Activated CD8-positive, alpha-beta T cell treated with anti-CD3 and anti-CD28 coated beads for 36 hours (primary cell): Measurements from ENCODE around the gene C1QTNF9B. TPM values are rescaled to one million over a fixed set of nuclear protein-coding genes. Genes with fewer than 3 reads are reported as not detected.

Experiments
- ATAC-seq: fragments of 200-7000 bp; cut with Tn5 transposase; one replicate; pipeline ENCODE4 v1.10.0; 2021; ENCODE audit warnings: mild to moderate bottlenecking, moderate library complexity
- CTCF ChIA-PET: fragments of 350-600 bp; sonication (Branson Sonifier 250); formaldehyde crosslinking; loops from one replicate; lab custom pipeline; 2021; ENCODE audit warnings: antibody characterized with exemption; lab: Charles Lee
- POLR2A ChIA-PET: fragments of 350-600 bp; sonication (Branson Sonifier 250); formaldehyde crosslinking; loops from one replicate; lab custom pipeline; 2021; ENCODE audit warnings: antibody characterized with exemption; lab: Charles Lee
- DNase-seq: peaks from one replicate; pipeline ENCODE4 v3.0.0-alpha.2; 2020
- H3K27ac Mint-ChIP-seq: one replicate; pipeline ENCODE4 v1.8.0; 2021; ENCODE audit warnings: mild to moderate bottlenecking, mixed read lengths
- H3K27me3 Mint-ChIP-seq: one replicate; pipeline ENCODE4 v1.8.0; 2021; ENCODE audit warnings: mixed read lengths
- H3K36me3 Mint-ChIP-seq: one replicate; pipeline ENCODE4 v1.8.0; 2021; ENCODE audit warnings: low read depth, mixed read lengths
- H3K4me1 Mint-ChIP-seq: one replicate; pipeline ENCODE4 v1.8.0; 2021; ENCODE audit warnings: low read depth, mixed read lengths
- H3K4me3 Mint-ChIP-seq: one replicate; pipeline ENCODE4 v1.8.0; 2021; ENCODE audit warnings: mild to moderate bottlenecking, moderate library complexity, mixed read lengths
- H3K9me3 Mint-ChIP-seq: one replicate; pipeline ENCODE4 v1.8.0; 2021; ENCODE audit warnings: mixed read lengths
- intact Hi-C: fragments of 100-400 bp; cut with micrococcal nuclease; formaldehyde crosslinking; loops from one replicate; pipeline ENCODE4 v1.10.0; 2022
- total RNA-seq, 2 experiments: library from RNA; stranded (reverse); gene quantifications; one replicate each; pipeline ENCODE4 v1.2.3, GENCODE V29; 2021
- TF ChIP-seq, protein P1 (sequence below): fragments of 200-600 bp; IDR thresholded peaks from one replicate; pipeline ENCODE4 v1.8.0; 2022; ENCODE audit warnings: antibody characterized with exemption, mild to moderate bottlenecking

The C1QTNF9B gene
- total RNA-seq, 2 experiments from 2014 or later: not detected

DNA sequence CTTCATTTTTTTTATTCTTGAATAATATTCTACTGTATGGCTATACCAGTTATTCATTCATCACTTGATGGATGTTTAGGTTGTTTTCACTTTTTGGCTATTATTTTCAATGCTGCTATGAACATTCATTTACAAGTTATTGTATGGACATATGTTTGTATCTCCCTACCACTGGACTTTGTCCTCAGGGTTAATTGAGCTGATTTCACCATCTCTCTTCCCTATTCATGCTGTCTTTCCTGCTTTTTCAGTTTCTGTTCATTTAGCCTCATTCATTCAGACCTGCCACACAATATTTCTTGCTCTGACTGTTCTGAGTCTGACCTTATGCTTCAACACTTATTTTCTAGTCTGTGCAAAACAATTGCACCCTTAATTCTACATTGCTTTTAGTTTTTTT is 12.3 kb upstream of the C1QTNF9B start:
- H3K27me3 Mint-ChIP-seq: peaks cover 16% of the 10 kb centered on the region
- no peak for DNase-seq
- no peak for ATAC-seq
- peaks cover 3% of the 10 kb centered on the region for H3K4me1 Mint-ChIP-seq
- intact Hi-C loops: no loop called here
- TF ChIP-seq, protein P1, sequence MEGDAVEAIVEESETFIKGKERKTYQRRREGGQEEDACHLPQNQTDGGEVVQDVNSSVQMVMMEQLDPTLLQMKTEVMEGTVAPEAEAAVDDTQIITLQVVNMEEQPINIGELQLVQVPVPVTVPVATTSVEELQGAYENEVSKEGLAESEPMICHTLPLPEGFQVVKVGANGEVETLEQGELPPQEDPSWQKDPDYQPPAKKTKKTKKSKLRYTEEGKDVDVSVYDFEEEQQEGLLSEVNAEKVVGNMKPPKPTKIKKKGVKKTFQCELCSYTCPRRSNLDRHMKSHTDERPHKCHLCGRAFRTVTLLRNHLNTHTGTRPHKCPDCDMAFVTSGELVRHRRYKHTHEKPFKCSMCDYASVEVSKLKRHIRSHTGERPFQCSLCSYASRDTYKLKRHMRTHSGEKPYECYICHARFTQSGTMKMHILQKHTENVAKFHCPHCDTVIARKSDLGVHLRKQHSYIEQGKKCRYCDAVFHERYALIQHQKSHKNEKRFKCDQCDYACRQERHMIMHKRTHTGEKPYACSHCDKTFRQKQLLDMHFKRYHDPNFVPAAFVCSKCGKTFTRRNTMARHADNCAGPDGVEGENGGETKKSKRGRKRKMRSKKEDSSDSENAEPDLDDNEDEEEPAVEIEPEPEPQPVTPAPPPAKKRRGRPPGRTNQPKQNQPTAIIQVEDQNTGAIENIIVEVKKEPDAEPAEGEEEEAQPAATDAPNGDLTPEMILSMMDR: no peak
- H3K4me3 Mint-ChIP-seq: no peak overlapping the region
- H3K27ac Mint-ChIP-seq: no peak overlapping the region
- H3K36me3 Mint-ChIP-seq: no peaks in the 10 kb centered on the region
- ChIA-PET CTCF (no interaction called here), POLR2A (no interaction called here)
- H3K9me3 Mint-ChIP-seq: no peaks in the 10 kb centered on the region

DNA sequence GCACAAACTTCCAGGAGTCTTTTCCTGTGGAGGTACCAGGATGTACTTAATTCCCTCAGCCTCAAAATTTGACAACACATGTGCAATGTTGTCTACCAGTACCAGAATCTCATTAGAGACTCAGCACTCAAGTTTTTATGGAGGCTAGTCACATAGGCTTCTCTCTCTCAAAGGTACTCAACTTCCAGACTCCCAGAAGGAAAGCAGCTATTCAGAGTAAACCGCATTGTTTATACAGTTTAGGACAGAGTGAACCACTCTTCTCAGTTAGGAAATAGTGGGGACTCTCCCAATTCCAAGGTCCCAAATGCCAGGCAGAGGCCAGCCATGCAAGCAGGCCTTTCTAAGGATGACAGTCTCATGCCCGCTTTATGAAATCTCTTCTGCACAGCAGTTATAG is 8.5 kb upstream of the C1QTNF9B start:
- ATAC-seq (no peak), DNase-seq (no peak)
- Mint-ChIP-seq H3K27me3 (peaks cover 33% of the 10 kb centered on the region), H3K9me3 (no peaks in the 10 kb centered on the region), H3K4me3 (no peak overlapping the region), H3K27ac (no peak overlapping the region), H3K4me1 (no peaks in the 10 kb centered on the region), H3K36me3 (no peaks in the 10 kb centered on the region)
- intact Hi-C loops: no loop called here
- POLR2A ChIA-PET: no interaction called here
- CTCF ChIA-PET: no interaction called here
- TF ChIP-seq, protein P1: no peak

DNA sequence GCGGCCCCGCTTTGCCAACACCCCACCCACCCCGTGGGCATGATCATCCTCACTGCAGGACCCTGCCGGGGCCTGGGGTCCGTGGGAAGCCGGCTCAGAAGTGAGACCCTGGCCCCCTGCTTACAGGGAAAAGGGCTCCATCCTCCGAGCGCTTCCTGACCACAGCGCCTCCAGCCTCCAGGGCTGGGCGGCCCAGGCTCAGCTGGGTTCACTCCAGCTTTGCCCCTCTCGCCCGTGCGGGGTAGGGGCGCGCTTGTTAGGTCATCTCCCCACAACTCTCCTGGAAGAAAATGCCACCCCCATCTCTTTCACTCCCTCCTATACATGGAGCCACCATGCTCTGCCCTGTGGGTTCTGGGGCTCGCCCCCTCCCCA is 6.6 kb upstream of the C1QTNF9B start:
- CTCF ChIA-PET: interaction anchor here (1.0 kb wide), 1 partner anchor 188 kb away, joined by 3 read pairs; no protein-coding TSS in a partner anchor
- TF ChIP-seq, protein P1: no peak
- H3K4me3 Mint-ChIP-seq: no peak overlapping the region
- no peak for ATAC-seq
- POLR2A ChIA-PET: no interaction called here
- no peaks in the 10 kb centered on the region for H3K9me3 Mint-ChIP-seq
- no peaks in the 10 kb centered on the region for H3K36me3 Mint-ChIP-seq
- H3K27me3 Mint-ChIP-seq: peaks cover 28% of the 10 kb centered on the region
- H3K27ac Mint-ChIP-seq: no peak overlapping the region
- H3K4me1 Mint-ChIP-seq: no peaks in the 10 kb centered on the region
- no peak for DNase-seq
- intact Hi-C loops: no loop called here

DNA sequence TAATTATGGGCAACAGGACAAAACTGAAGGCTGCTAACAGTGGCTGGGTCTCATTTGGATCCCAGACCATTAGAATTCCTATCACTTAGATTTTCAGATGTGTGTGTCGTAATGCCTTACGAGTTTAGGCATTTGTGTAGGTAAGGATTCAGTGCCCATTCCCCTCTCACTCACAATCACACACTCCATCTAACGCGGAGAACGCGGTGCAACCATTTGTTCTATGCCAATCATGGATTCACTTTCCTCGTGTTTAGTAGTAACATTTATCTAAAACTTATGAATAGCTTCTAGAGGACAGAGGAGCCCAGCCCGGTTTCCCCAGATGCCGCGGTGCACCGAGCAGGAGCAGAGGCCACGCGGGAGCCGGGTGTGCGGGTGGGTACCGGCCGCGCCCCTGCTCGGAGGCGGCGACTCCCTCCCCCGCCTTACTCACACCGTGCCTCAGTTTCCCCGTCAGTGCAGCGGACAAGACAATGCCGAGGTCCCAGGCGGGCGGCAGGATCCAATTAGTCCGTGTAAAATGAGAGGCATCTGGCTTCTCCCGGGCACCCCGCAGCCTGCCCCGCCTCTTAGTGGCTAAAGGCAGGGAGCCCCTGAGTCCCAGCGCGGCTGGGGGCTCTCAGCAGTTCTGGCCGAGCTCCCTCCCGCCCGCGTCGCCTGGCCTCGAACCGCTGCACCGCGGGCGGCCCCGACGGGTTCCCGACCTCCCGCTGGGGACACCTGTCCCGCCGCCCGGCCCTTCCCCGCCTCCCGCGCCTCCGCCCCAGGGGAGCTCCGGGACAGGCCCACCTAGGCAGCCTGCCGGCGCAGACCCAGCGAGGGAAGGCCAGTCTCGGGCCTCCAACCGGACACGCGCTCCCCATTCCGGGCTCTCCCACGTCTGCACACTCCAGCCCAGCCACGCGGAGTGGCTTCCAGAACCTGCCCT is 5.9 kb upstream of the C1QTNF9B start:
- Mint-ChIP-seq H3K4me3 (no peak overlapping the region), H3K27ac (no peak overlapping the region), H3K36me3 (no peaks in the 10 kb centered on the region), H3K9me3 (no peaks in the 10 kb centered on the region), H3K27me3 (peaks cover 28% of the 10 kb centered on the region), H3K4me1 (no peaks in the 10 kb centered on the region)
- ChIA-PET CTCF (interaction anchor here (1.1 kb wide), 1 partner anchor 14 kb away, joined by 3 read pairs; the partner anchor contains the start of gene MIPEP), POLR2A (no interaction called here)
- TF ChIP-seq, protein P1: no peak
- no peak for ATAC-seq
- DNase-seq: no peak
- intact Hi-C loops: no loop called here

DNA sequence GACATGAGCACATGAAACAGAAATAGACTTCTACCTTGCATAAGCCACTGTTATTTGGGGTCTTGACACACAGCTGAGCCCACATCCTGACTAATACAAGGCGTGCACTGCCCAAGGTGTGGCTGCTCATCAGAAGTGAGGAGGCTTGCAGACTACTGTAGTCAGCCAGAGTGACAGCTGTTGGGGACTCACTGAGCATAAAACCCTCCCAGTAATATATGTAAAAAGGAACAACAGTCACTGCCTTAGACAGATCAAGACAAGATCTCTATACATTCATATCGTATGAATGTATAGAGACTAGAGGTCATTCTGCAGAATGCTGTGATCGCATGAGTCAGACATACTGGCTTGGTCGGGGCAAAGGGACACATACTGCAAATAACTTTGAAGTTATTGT is 4.1 kb upstream of the C1QTNF9B start:
- DNase-seq: peak; percentile 17
- Mint-ChIP-seq H3K4me1 (no peaks in the 10 kb centered on the region), H3K27me3 (peaks cover 25% of the 10 kb centered on the region), H3K4me3 (no peak overlapping the region), H3K9me3 (no peaks in the 10 kb centered on the region), H3K36me3 (no peaks in the 10 kb centered on the region), H3K27ac (no peak overlapping the region)
- peak; percentile 62 for ATAC-seq
- TF ChIP-seq, protein P1: no peak
- ChIA-PET CTCF (interaction anchor here (1.2 kb wide), 2 partner anchors 10 to 65 kb away, joined by 3 read pairs; no protein-coding TSS in a partner anchor), POLR2A (no interaction called here)
- intact Hi-C loops: no loop called here
